SU-DHL-6 (cell line): ENCODE data around the gene PNPLA2.

Experiments used
- H2AFZ ChIP-seq: fragments of 200-600 bp; sonication (generic); 2 replicates; pipeline ENCODE4 v1.6.1; 2014; ENCODE audit warnings: low read depth, mild to moderate bottlenecking, moderate library complexity, mixed read lengths, antibody characterized with exemption, low read length; ENCODE audit not compliant: severe bottlenecking
- H3F3A ChIP-seq: fragments of 200-600 bp; shearing (Covaris generic); 2 replicates; pipeline ENCODE4 v1.6.0; 2016; ENCODE audit warnings: antibody characterized with exemption, mild to moderate bottlenecking; ENCODE audit not compliant: insufficient read depth
- H3K27ac ChIP-seq: fragments of 200-600 bp; sonication (generic); 2 replicates; pipeline ENCODE4 v1.5.1; 2016; ENCODE audit warnings: low read depth, mild to moderate bottlenecking, low read length, moderate library complexity, mixed read lengths
- H3K27me3 ChIP-seq: fragments of 200-600 bp; sonication (generic), shearing (Covaris generic); 2 replicates; pipeline ENCODE4 v1.6.0; 2014; ENCODE audit warnings: mild to moderate bottlenecking, low read length
- H3K36me3 ChIP-seq: fragments of 200-600 bp; sonication (generic); 2 replicates; pipeline ENCODE4 v1.6.1; 2014; ENCODE audit warnings: mild to moderate bottlenecking, low read length, mixed read lengths
- H3K4me2 ChIP-seq: fragments of 300-600, 200-600 bp; shearing (Covaris generic), sonication (generic); 2 replicates; pipeline ENCODE4 v1.6.0; 2014; ENCODE audit warnings: low read length, low read depth, mild to moderate bottlenecking; ENCODE audit not compliant: poor library complexity, severe bottlenecking
- H3K4me3 ChIP-seq: fragments of 200-600 bp; sonication (generic); 2 replicates; pipeline ENCODE4 v1.5.1; 2014; ENCODE audit warnings: antibody characterized with exemption, low read length, mild to moderate bottlenecking, mixed read lengths; ENCODE audit not compliant: insufficient read depth, poor library complexity, severe bottlenecking
- H3K79me2 ChIP-seq: fragments of 200-600 bp; sonication (generic); 2 replicates; pipeline ENCODE4 v1.6.1; 2014; ENCODE audit warnings: mild to moderate bottlenecking, low read length, moderate library complexity; ENCODE audit not compliant: insufficient read depth
- H3K9ac ChIP-seq: fragments of 200-600 bp; sonication (generic); 2 replicates; pipeline ENCODE4 v1.7.0; 2014; ENCODE audit warnings: mild to moderate bottlenecking, low read length
- H3K9me2 ChIP-seq: fragments of 200-600 bp; sonication (generic); replicated peaks from 2 replicates; pipeline ENCODE4 v1.6.1; 2014; ENCODE audit warnings: low read length; ENCODE audit not compliant: insufficient read depth
- H3K9me3 ChIP-seq: fragments of 200-600 bp; sonication (generic); 2 replicates; pipeline ENCODE4 v1.6.1; 2014; ENCODE audit warnings: low read length, mixed read lengths; ENCODE audit not compliant: insufficient read depth
- H4K20me1 ChIP-seq: fragments of 200-600 bp; sonication (generic); 2 replicates; pipeline ENCODE4 v1.6.1; 2014; ENCODE audit warnings: low read depth, mild to moderate bottlenecking, antibody characterized with exemption, low read length, moderate library complexity, mixed read lengths
- EZH2phosphoT487 ChIP-seq: fragments of 200-600 bp; sonication (generic), shearing (Covaris generic); conservative IDR thresholded peaks from 2 replicates; pipeline ENCODE4 v1.6.1; 2018; ENCODE audit warnings: mild to moderate bottlenecking, antibody characterized with exemption, low read length, moderate library complexity, mixed read lengths
- TF ChIP-seq, protein P1 (sequence below): fragments of 200-600 bp; sonication (generic); IDR thresholded peaks from one replicate; pipeline ENCODE4 v1.5.1; 2017; ENCODE audit warnings: antibody characterized with exemption, mild to moderate bottlenecking, low read length, moderate library complexity; ENCODE audit not compliant: insufficient read depth, poor library complexity, severe bottlenecking

Gene PNPLA2

DNA sequence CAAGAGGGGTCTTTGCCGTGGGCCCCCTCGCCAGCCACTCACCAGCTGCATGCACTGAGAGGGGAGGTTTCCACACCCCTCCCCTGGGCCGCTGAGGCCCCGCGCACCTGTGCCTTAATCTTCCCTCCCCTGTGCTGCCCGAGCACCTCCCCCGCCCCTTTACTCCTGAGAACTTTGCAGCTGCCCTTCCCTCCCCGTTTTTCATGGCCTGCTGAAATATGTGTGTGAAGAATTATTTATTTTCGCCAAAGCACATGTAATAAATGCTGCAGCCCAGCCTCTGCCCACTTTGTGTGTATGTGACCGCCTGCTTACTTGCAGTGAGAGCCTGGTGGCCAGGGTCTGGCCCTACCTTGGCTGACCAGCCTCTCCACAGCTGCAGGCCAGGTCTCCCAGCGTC lies 6.2 kb downstream of the PNPLA2 start:
- H3K4me2 ChIP-seq, result no peak overlapping the region

GRCh38 chr11:825366-826226 lies 6.9 kb downstream of the PNPLA2 start:
- Histone ChIP-seq H3K27ac (no peak overlapping the region), H3K36me3 (no peaks in the 10 kb centered on the region), H3K4me2 (no peak overlapping the region), H3F3A (no peaks in the 10 kb centered on the region), H3K4me3 (no peak overlapping the region), H2AFZ (no peak overlapping the region), H3K9ac (no peak overlapping the region), H3K9me3 (no peaks in the 10 kb centered on the region), H3K9me2 (no peaks in the 10 kb centered on the region), H3K27me3 (no peaks in the 10 kb centered on the region), H3K79me2 (no peaks in the 10 kb centered on the region), H4K20me1 (no peaks in the 10 kb centered on the region; the same call in 1 of the 2 replicates)
- TF ChIP-seq EZH2phosphoT487, result no peak
- TF ChIP-seq, protein P1, sequence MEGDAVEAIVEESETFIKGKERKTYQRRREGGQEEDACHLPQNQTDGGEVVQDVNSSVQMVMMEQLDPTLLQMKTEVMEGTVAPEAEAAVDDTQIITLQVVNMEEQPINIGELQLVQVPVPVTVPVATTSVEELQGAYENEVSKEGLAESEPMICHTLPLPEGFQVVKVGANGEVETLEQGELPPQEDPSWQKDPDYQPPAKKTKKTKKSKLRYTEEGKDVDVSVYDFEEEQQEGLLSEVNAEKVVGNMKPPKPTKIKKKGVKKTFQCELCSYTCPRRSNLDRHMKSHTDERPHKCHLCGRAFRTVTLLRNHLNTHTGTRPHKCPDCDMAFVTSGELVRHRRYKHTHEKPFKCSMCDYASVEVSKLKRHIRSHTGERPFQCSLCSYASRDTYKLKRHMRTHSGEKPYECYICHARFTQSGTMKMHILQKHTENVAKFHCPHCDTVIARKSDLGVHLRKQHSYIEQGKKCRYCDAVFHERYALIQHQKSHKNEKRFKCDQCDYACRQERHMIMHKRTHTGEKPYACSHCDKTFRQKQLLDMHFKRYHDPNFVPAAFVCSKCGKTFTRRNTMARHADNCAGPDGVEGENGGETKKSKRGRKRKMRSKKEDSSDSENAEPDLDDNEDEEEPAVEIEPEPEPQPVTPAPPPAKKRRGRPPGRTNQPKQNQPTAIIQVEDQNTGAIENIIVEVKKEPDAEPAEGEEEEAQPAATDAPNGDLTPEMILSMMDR, result no peak

More for the DNA sequence above, 6.2 kb downstream of the PNPLA2 start:
- TF ChIP-seq EZH2phosphoT487, result no peak
- TF ChIP-seq, protein P1, result no peak
- Histone ChIP-seq H3K27ac (no peak overlapping the region), H3K9ac (no peak overlapping the region), H3K9me2 (no peaks in the 10 kb centered on the region), H4K20me1 (no peaks in the 10 kb centered on the region; the same call in 1 of the 2 replicates), H3K9me3 (no peaks in the 10 kb centered on the region), H3K4me3 (no peak overlapping the region), H3K36me3 (no peaks in the 10 kb centered on the region), H3K79me2 (no peaks in the 10 kb centered on the region), H3K27me3 (no peaks in the 10 kb centered on the region), H3F3A (no peaks in the 10 kb centered on the region), H2AFZ (no peak overlapping the region)

DNA sequence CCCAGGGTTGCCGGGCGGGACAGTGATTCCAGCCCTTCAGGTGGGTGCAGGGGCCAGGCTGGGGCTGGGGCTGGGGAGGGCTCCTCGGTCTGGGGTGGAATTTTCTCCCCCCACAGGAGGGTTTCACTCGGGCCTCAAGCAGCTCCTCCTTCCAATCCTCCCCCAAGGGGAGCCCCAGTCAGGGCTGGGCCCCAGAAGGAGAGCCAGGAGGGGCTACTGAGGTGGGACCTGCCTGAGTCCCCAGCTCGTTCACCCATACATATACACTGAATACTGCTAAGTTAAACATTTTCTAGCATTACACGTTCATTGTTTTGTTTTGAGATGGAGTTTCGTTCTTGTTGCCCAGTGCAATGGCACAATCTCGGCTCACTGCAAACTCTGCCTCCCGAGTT lies 7.5 kb downstream of the PNPLA2 start:
- Histone ChIP-seq H3K9me3 (no peaks in the 10 kb centered on the region), H3K9me2 (no peaks in the 10 kb centered on the region), H3F3A (no peaks in the 10 kb centered on the region), H2AFZ (no peak overlapping the region), H3K4me2 (peak overlapping the region; percentile 47), H3K36me3 (no peaks in the 10 kb centered on the region), H3K27ac (no peak overlapping the region), H3K4me3 (no peak overlapping the region), H3K79me2 (no peaks in the 10 kb centered on the region), H3K9ac (no peak overlapping the region), H3K27me3 (no peaks in the 10 kb centered on the region), H4K20me1 (no peaks in the 10 kb centered on the region)
- TF ChIP-seq, protein P1, result no peak
- TF ChIP-seq EZH2phosphoT487, result no peak
